GM12873 (cell line): ENCODE results near the gene BEND4.

Experiments
- CTCF ChIP-seq: IDR thresholded peaks from 2 replicates; pipeline ENCODE4 v1.5.1; 2012; ENCODE audit warnings: low read depth, mild to moderate bottlenecking, moderate library complexity, low read length, control low read depth; ENCODE audit not compliant: insufficient read depth; ENCODE audit errors: missing control alignments

The BEND4 gene

GRCh38 chr4:42151568-42152506 lies 618 bp downstream of the BEND4 start:
- TF ChIP-seq CTCF, result no peak

- TF ChIP-seq CTCF, result no peak
These were observed 1.5 kb downstream of the BEND4 start for GRCh38 chr4:42150653-42151567.

GRCh38 chr4:42149004-42149403 lies 3.5 kb downstream of the BEND4 start:
- TF ChIP-seq CTCF, result no peak

GRCh38 chr4:42148425-42148824 lies 4.0 kb downstream of the BEND4 start:
- no peak for TF ChIP-seq CTCF

GRCh38 chr4:42144028-42144427 lies 8.4 kb downstream of the BEND4 start:
- no peak for TF ChIP-seq CTCF

GRCh38 chr4:42142591-42142990 lies 9.9 kb downstream of the BEND4 start:
- TF ChIP-seq CTCF, result no peak

GRCh38 chr4:42136371-42136770 lies 16.1 kb downstream of the BEND4 start:
- no peak for TF ChIP-seq CTCF
